Measurements from ENCODE around the gene TTC13. TPM values are rescaled to one million over a fixed set of nuclear protein-coding genes. Genes with fewer than 3 reads are reported as not detected.

Gene TTC13
- total and polyA plus RNA-seq, 10 of the 15 experiments (the other 5 are each of a cell fraction or from before 2014, with no cell fraction given) = 5.8 to 30.8 (median 18.5) TPM

- TF ChIP-seq NFIC (IDR thresholded peaks at IDR 0.05; ENCODE audit: low read depth, low read length) (peak; percentile 78; the same call in 1 of the 2 replicates), ESRRA (IDR thresholded peaks at IDR 0.05; ENCODE audit: low read length) (no peak), RCOR1 (conservative IDR thresholded peaks at IDR 0.05; ENCODE audit: low read depth, low read length) (no peak), MYB (IDR thresholded peaks at IDR 0.05; ENCODE audit: borderline replicate concordance, low read depth, low read length) (no peak), RFX5 (IDR thresholded peaks at IDR 0.05; ENCODE audit: low read depth, low read length) (no peak), FOXK2 (IDR thresholded peaks at IDR 0.05) (no peak), CREM (IDR thresholded peaks at IDR 0.05; ENCODE audit: low read depth) (peak; percentile 40; the same call in 1 of the 2 replicates), CHD1 (IDR thresholded peaks at IDR 0.05; ENCODE audit: low read depth, low read length) (no peak), TCF7 (IDR thresholded peaks at IDR 0.05; ENCODE audit: borderline replicate concordance) (no peak), BMI1 (IDR thresholded peaks at IDR 0.05; ENCODE audit: borderline replicate concordance) (no peak), ASH2L (IDR thresholded peaks at IDR 0.05; ENCODE audit: borderline replicate concordance, low read depth) (no peak), BACH1 (IDR thresholded peaks at IDR 0.05; ENCODE audit: borderline replicate concordance) (no peak), SP1 (IDR thresholded peaks at IDR 0.05; ENCODE audit: low read depth, low read length) (no peak), ELK1 (IDR thresholded peaks at IDR 0.05; ENCODE audit: low read depth, low read length) (no peak), ATF3 (IDR thresholded peaks at IDR 0.05; ENCODE audit: borderline replicate concordance, extremely low read depth, low read depth, low read length) (no peak), HDGF (IDR thresholded peaks at IDR 0.05) (no peak), ETV6 (conservative IDR thresholded peaks at IDR 0.05 in 1 of 2, IDR thresholded peaks at IDR 0.05 in 1 of 2; ENCODE audit: borderline replicate concordance in 1 of 2, low read depth in 1 of 2) (peak in 1 of 2 experiments; percentile 59; a peak in 1 of 4 replicates), SPI1 (IDR thresholded peaks at IDR 0.05; ENCODE audit: borderline replicate concordance, insufficient read depth, low read depth, low read length) (peak; percentile 80), WRNIP1 (IDR thresholded peaks at IDR 0.05; ENCODE audit: borderline replicate concordance, low read depth, low read length) (no peak), MXI1 (IDR thresholded peaks at IDR 0.05; ENCODE audit: low read depth, low read length) (no peak), NR2C1 (IDR thresholded peaks at IDR 0.05) (no peak), NR2F1 (conservative IDR thresholded peaks at IDR 0.05) (no peak), YY1 (IDR thresholded peaks at IDR 0.05; ENCODE audit: low read depth, low read length) (no peak), NRF1 (conservative IDR thresholded peaks at IDR 0.05; ENCODE audit: low read depth, low read length) (no peak), CBFB (IDR thresholded peaks at IDR 0.05; ENCODE audit: low read depth) (peak; percentile 43; the same call in 1 of the 2 replicates), KDM1A (IDR thresholded peaks at IDR 0.05; ENCODE audit: borderline replicate concordance) (no peak), ZBED1 (IDR thresholded peaks at IDR 0.05; ENCODE audit: borderline replicate concordance) (no peak), MTA3 (IDR thresholded peaks at IDR 0.05; ENCODE audit: borderline replicate concordance, low read length) (no peak), CREB1 (IDR thresholded peaks at IDR 0.05; ENCODE audit: low read depth) (no peak), SIX5 (IDR thresholded peaks at IDR 0.05; ENCODE audit: low read depth, low read length, severe bottlenecking) (no peak), ATF7 (IDR thresholded peaks at IDR 0.05; ENCODE audit: low read depth) (no peak)
These were observed 86.6 kb downstream of the TTC13 start (continued) for GRCh38 chr1:230892018-230892491.

Measured in GM12878 (cell line).